Measurements from ENCODE around the gene ROR2.
"Not testable (repeated sequence)": the region's sequence is repeated elsewhere in the genome, so short reads cannot be mapped to it uniquely, and the experiment has no call there.

The ROR2 gene

DNA sequence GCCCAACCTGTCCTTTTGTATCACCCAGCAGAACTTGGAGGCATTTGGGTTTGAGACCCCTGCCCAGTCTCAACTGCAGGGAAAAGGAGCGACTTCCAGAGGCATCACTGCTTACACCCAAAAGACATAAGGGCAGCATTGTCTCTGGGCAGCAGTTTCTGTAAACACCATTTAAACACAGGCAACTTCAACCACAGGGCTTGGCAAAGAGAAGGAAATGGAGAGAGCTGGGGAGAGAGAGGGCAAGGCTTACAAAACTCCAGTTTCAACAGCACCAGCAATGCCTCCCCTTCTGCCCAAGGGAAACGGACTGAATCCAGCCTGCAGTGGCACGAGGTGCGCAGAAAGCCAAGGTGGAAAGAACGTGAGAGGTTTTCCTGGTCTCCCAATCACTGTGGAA is 147.6 kb downstream of the ROR2 start:
- no peak overlapping the region for H3K4me3 ChIP-seq (ENCODE audit: low read length, poor library complexity, severe bottlenecking)
- no peaks in the 10 kb centered on the region for H4K20me1 ChIP-seq (ENCODE audit: insufficient read depth, low read length, poor library complexity, severe bottlenecking)
- H3K79me2 ChIP-seq (ENCODE audit: insufficient read depth, low read length) = no peaks in the 10 kb centered on the region
- no peak overlapping the region for H3K4me2 ChIP-seq (ENCODE audit: low read depth, low read length, poor library complexity, severe bottlenecking)
- no peak for TF ChIP-seq EZH2phosphoT487 (IDR thresholded peaks at IDR 0.05; ENCODE audit: borderline replicate concordance)
- TF ChIP-seq, protein P1, sequence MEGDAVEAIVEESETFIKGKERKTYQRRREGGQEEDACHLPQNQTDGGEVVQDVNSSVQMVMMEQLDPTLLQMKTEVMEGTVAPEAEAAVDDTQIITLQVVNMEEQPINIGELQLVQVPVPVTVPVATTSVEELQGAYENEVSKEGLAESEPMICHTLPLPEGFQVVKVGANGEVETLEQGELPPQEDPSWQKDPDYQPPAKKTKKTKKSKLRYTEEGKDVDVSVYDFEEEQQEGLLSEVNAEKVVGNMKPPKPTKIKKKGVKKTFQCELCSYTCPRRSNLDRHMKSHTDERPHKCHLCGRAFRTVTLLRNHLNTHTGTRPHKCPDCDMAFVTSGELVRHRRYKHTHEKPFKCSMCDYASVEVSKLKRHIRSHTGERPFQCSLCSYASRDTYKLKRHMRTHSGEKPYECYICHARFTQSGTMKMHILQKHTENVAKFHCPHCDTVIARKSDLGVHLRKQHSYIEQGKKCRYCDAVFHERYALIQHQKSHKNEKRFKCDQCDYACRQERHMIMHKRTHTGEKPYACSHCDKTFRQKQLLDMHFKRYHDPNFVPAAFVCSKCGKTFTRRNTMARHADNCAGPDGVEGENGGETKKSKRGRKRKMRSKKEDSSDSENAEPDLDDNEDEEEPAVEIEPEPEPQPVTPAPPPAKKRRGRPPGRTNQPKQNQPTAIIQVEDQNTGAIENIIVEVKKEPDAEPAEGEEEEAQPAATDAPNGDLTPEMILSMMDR (conservative IDR thresholded peaks at IDR 0.05; ENCODE audit: low read length) = no peak
- H3K27me3 ChIP-seq (ENCODE audit: insufficient read depth, low read length, poor library complexity, severe bottlenecking) = no peaks in the 10 kb centered on the region
- H3K9me2 ChIP-seq (replicated peaks; ENCODE audit: low read depth, low read length) = no peaks in the 10 kb centered on the region
- no peaks in the 10 kb centered on the region for H3F3A ChIP-seq (ENCODE audit: low read depth)
- no peaks in the 10 kb centered on the region for H3K4me1 ChIP-seq (ENCODE audit: insufficient read depth, low read length, poor library complexity, severe bottlenecking)
- no peak overlapping the region for H2AFZ ChIP-seq (ENCODE audit: low read length)
- H3K36me3 ChIP-seq (ENCODE audit: insufficient read depth, low read length) = no peaks in the 10 kb centered on the region
- no peak overlapping the region for H3K9ac ChIP-seq (ENCODE audit: low read depth, low read length, poor library complexity, severe bottlenecking)
- no peaks in the 10 kb centered on the region for H3K9me3 ChIP-seq (ENCODE audit: insufficient read depth, low read depth, low read length)

DNA sequence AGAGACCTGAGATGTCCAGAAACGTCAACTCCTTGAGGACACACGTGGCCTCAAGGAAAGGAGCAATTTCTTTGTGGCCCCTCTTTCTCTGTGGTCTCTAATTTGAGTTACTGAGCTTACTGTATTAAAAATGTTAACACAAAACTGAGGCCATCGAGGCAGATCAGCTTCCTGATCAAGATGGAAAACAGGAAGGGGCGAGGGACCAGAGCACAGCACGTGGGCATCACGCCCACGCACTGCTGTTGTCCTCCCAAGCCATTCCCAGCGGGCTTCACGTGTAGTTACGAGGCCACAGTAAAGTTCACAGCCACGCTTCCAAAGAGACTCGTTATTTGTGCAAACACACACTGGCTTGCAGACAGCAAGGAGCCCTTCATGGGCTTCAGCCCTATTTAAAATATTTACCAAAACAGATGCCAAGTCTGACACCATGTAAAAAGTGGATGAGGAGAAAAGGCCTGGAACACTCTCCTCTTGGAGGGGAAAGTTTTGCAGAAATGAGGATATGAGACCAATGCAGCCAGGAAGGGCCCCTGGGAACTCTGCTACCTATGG is 149.5 kb downstream of the ROR2 start:
- no peaks in the 10 kb centered on the region for H3K9me3 ChIP-seq (ENCODE audit: insufficient read depth, low read depth, low read length)
- no peaks in the 10 kb centered on the region for H3K79me2 ChIP-seq (ENCODE audit: insufficient read depth, low read length)
- H3K9ac ChIP-seq (ENCODE audit: low read depth, low read length, poor library complexity, severe bottlenecking) = no peak overlapping the region
- TF ChIP-seq EZH2phosphoT487 (IDR thresholded peaks at IDR 0.05; ENCODE audit: borderline replicate concordance) = no peak
- TF ChIP-seq, protein P1 (conservative IDR thresholded peaks at IDR 0.05; ENCODE audit: low read length) = no peak
- H3K4me2 ChIP-seq (ENCODE audit: low read depth, low read length, poor library complexity, severe bottlenecking) = no peak overlapping the region
- no peaks in the 10 kb centered on the region for H4K20me1 ChIP-seq (ENCODE audit: insufficient read depth, low read length, poor library complexity, severe bottlenecking)
- no peaks in the 10 kb centered on the region for H3K27me3 ChIP-seq (ENCODE audit: insufficient read depth, low read length, poor library complexity, severe bottlenecking)
- H3F3A ChIP-seq (ENCODE audit: low read depth) = no peaks in the 10 kb centered on the region
- H3K4me3 ChIP-seq (ENCODE audit: low read length, poor library complexity, severe bottlenecking) = no peak overlapping the region
- no peaks in the 10 kb centered on the region for H3K36me3 ChIP-seq (ENCODE audit: insufficient read depth, low read length)
- H2AFZ ChIP-seq (ENCODE audit: low read length) = no peak overlapping the region
- H3K4me1 ChIP-seq (ENCODE audit: insufficient read depth, low read length, poor library complexity, severe bottlenecking) = no peaks in the 10 kb centered on the region
- H3K9me2 ChIP-seq (replicated peaks; ENCODE audit: low read depth, low read length) = no peaks in the 10 kb centered on the region

DNA sequence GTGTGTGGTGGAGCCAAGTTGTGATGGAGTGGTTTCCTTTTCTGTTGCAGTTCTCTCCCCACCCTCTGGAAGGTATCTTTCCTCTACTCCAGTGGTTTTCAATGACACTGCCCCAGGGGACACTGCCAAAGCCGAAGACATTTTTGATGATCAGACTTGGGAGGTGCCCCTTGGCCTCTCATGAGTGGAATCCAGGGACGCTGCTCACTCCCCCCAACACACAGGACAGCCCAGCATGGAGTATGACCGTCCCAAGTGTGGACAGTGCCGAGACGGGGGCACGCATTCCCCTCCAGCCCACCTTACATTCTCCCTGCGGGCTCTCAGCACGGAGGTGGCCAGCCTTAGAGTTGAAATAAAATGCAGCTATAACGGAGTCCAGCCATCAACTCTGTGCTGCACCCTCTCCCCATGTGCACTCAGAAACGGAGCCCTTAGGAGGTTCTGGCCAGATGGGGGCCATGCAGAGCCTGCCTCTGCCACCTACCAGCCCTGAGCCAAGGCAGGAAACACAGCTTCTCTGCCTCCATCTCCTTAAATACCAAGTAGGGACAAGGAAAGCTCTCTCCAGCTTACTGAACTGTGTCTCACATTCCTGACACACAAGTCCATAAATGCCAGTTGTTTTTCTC is 150.8 kb downstream of the ROR2 start:
- Histone ChIP-seq H3K9me2 (replicated peaks; ENCODE audit: low read depth, low read length) (no peaks in the 10 kb centered on the region), H3K4me2 (ENCODE audit: low read depth, low read length, poor library complexity, severe bottlenecking) (no peak overlapping the region), H3K36me3 (ENCODE audit: insufficient read depth, low read length) (no peaks in the 10 kb centered on the region), H3K79me2 (ENCODE audit: insufficient read depth, low read length) (no peaks in the 10 kb centered on the region), H3K4me3 (ENCODE audit: low read length, poor library complexity, severe bottlenecking) (no peak overlapping the region), H2AFZ (ENCODE audit: low read length) (no peak overlapping the region), H4K20me1 (ENCODE audit: insufficient read depth, low read length, poor library complexity, severe bottlenecking) (no peaks in the 10 kb centered on the region), H3K9me3 (ENCODE audit: insufficient read depth, low read depth, low read length) (no peaks in the 10 kb centered on the region), H3K27me3 (ENCODE audit: insufficient read depth, low read length, poor library complexity, severe bottlenecking) (no peaks in the 10 kb centered on the region), H3K4me1 (ENCODE audit: insufficient read depth, low read length, poor library complexity, severe bottlenecking) (no peaks in the 10 kb centered on the region), H3K9ac (ENCODE audit: low read depth, low read length, poor library complexity, severe bottlenecking) (no peak overlapping the region), H3F3A (ENCODE audit: low read depth) (no peaks in the 10 kb centered on the region)
- no peak for TF ChIP-seq EZH2phosphoT487 (IDR thresholded peaks at IDR 0.05; ENCODE audit: borderline replicate concordance)
- TF ChIP-seq, protein P1 (conservative IDR thresholded peaks at IDR 0.05; ENCODE audit: low read length) = no peak

DNA sequence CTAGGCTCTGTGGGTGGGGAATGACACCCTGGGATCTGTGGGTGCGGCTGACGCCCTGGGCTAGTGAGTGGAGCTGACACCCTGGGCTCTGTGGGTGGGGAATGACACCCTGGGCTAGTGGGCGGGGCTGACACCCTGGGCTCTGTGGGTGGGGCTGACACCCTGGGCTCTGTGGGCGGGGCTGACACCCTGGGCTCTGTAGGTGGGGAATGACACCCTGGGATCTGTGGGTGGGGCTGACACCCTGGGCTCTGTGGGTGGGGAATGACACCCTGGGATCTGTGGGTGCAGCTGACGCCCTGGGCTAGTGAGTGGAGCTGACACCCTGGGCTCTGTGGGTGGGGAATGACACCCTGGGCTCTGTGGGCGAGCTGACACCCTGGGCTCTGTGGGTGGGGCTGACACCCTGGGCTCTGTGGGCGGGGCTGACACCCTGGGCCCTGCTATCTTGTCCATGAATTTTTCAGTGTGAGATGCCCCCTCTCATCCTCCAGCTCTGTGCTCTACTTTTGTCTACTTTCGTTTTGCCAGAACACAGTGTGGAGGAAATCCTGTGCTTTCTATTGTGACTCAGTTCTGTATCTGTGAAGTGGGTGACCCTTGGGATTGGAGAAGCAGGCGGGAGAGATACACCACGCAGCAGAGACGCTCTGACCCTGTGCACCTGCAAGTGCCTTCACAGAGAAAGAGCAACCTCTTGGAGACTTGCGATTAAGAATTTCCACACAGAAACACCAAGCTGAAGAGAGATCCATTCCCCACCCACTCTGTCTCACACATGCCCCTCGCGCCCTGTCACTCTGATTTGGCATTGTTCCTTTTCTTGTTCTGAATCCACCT is 151.5 kb downstream of the ROR2 start:
- not testable (repeated sequence) for H3K27me3 ChIP-seq (ENCODE audit: insufficient read depth, low read length, poor library complexity, severe bottlenecking); H3K9me2 ChIP-seq (replicated peaks; ENCODE audit: low read depth, low read length); H4K20me1 ChIP-seq (ENCODE audit: insufficient read depth, low read length, poor library complexity, severe bottlenecking); H3K4me3 ChIP-seq (ENCODE audit: low read length, poor library complexity, severe bottlenecking); H3K4me1 ChIP-seq (ENCODE audit: insufficient read depth, low read length, poor library complexity, severe bottlenecking); H3K9ac ChIP-seq (ENCODE audit: low read depth, low read length, poor library complexity, severe bottlenecking); H3F3A ChIP-seq (ENCODE audit: low read depth); H2AFZ ChIP-seq (ENCODE audit: low read length); H3K36me3 ChIP-seq (ENCODE audit: insufficient read depth, low read length); H3K9me3 ChIP-seq (ENCODE audit: insufficient read depth, low read depth, low read length); H3K4me2 ChIP-seq (ENCODE audit: low read depth, low read length, poor library complexity, severe bottlenecking); H3K79me2 ChIP-seq (ENCODE audit: insufficient read depth, low read length)

DNA sequence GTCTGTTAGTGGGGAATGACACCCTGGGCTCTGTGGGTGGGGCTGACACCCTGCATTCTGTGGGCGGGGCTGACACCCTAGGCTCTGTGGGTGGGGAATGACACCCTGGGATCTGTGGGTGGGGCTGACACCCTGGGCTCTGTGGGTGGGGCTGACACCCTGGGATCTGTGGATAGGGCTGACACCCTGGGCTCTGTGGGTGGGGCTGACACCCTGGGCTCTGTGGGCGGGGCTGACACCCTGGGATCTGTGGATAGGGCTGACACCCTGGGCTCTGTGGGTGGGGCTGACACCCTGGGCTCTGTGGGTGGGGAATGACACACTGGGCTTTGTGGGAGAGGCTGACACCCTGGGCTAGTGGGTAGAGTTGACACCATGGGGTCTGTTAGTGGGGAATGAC is 152.5 kb downstream of the ROR2 start:
- not testable (repeated sequence) for H3K79me2 ChIP-seq (ENCODE audit: insufficient read depth, low read length); H3K36me3 ChIP-seq (ENCODE audit: insufficient read depth, low read length); H2AFZ ChIP-seq (ENCODE audit: low read length); H4K20me1 ChIP-seq (ENCODE audit: insufficient read depth, low read length, poor library complexity, severe bottlenecking); H3K4me3 ChIP-seq (ENCODE audit: low read length, poor library complexity, severe bottlenecking); H3K4me1 ChIP-seq (ENCODE audit: insufficient read depth, low read length, poor library complexity, severe bottlenecking); H3K9me3 ChIP-seq (ENCODE audit: insufficient read depth, low read depth, low read length); H3F3A ChIP-seq (ENCODE audit: low read depth); H3K4me2 ChIP-seq (ENCODE audit: low read depth, low read length, poor library complexity, severe bottlenecking); H3K9me2 ChIP-seq (replicated peaks; ENCODE audit: low read depth, low read length); H3K9ac ChIP-seq (ENCODE audit: low read depth, low read length, poor library complexity, severe bottlenecking); H3K27me3 ChIP-seq (ENCODE audit: insufficient read depth, low read length, poor library complexity, severe bottlenecking)
